Uterus (tissue), 2 donors: ENCODE measurements around the gene SLC35D1.

ENCODE experiments used
- POLR2A ChIP-seq, 2 donors: fragments of 450-650 bp; IDR thresholded peaks; one replicate each; pipeline ENCODE4 v1.6.1; 2016; ENCODE audit warnings: antibody characterized with exemption in 2 of 2, mild to moderate bottlenecking in 1 of 2, moderate library complexity in 1 of 2
- TF ChIP-seq, protein P1 (sequence below), 4 experiments: fragments of 200-600 bp in 2 of 4; fragments of 450-650 bp in 2 of 4; sonication (generic) in 2 of 4; IDR thresholded peaks; one replicate each; pipeline ENCODE4 v1.5.1; 2016 to 2019; ENCODE audit warnings: antibody characterized with exemption in 4 of 4, mild to moderate bottlenecking in 2 of 4, moderate library complexity in 1 of 4

DNA sequence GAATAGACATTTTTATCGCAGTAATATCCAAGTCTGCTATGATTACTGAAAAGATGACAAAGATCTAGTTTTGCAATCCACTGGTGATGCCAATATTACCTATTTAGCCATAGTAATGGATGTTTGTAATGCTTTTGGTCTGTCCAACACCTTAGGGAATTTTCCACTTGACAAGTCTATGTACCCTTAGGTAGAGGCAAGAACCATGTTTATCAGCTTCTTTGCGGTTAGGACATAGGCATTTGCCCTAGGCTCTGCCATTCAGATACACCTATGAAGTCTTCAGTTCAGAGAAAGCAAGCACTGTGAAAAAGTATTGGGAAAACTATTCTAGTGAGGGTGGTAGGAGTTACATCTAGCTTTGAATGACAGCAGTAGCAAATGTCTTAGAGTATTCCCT, 40.2 kb upstream of the SLC35D1 start:
- TF ChIP-seq POLR2A (IDR thresholded peaks at IDR 0.05), result no peak
- TF ChIP-seq, protein P1, sequence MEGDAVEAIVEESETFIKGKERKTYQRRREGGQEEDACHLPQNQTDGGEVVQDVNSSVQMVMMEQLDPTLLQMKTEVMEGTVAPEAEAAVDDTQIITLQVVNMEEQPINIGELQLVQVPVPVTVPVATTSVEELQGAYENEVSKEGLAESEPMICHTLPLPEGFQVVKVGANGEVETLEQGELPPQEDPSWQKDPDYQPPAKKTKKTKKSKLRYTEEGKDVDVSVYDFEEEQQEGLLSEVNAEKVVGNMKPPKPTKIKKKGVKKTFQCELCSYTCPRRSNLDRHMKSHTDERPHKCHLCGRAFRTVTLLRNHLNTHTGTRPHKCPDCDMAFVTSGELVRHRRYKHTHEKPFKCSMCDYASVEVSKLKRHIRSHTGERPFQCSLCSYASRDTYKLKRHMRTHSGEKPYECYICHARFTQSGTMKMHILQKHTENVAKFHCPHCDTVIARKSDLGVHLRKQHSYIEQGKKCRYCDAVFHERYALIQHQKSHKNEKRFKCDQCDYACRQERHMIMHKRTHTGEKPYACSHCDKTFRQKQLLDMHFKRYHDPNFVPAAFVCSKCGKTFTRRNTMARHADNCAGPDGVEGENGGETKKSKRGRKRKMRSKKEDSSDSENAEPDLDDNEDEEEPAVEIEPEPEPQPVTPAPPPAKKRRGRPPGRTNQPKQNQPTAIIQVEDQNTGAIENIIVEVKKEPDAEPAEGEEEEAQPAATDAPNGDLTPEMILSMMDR (IDR thresholded peaks at IDR 0.05), result no peak
